HCT116 (cell line): ENCODE measurements around the gene DTNB. TPM values are rescaled to one million over a fixed set of nuclear protein-coding genes. Genes with fewer than 3 reads are reported as not detected.

Experiments used
- ATAC-seq: fragments of 200-7000 bp; cut with Tn5 transposase; 2 replicates; pipeline ENCODE4 v1.9.1; 2020; ENCODE audit warnings: mild to moderate bottlenecking, moderate library complexity
- BruUV-seq: library from RNA; stranded (reverse); fragments of 400-500 nt; replicated peaks from 2 replicates; lab custom pipeline; 2021; lab: Mats Ljungman, UMichigan
- CTCF ChIA-PET: fragments of 300-600 bp; sonication (Branson Sonifier 250); formaldehyde crosslinking; loops from one replicate; lab custom pipeline; 2021; ENCODE audit warnings: antibody characterized with exemption; lab: Charles Lee
- POLR2A ChIA-PET: fragments of 300-600, 350-600 bp; sonication (Branson Sonifier 250); formaldehyde crosslinking; loops from one replicate; lab custom pipeline; 2021; ENCODE audit warnings: antibody characterized with exemption; lab: Charles Lee
- RAD21 ChIA-PET, 2 experiments: fragments of 300-600 bp; sonication (Branson Sonifier 250); formaldehyde crosslinking; loops; one replicate each; lab custom pipeline; 2023; ENCODE audit warnings: low total read pairs in 2 of 2; ENCODE audit not compliant: uncharacterized antibody in 2 of 2, unreplicated experiment in 2 of 2, low non-redundant PET in 1 of 2; lab: Charles Lee
- DNase-seq: peaks from one replicate; pipeline ENCODE4 v3.0.0-alpha.2; 2010; ENCODE audit warnings: low read depth, low spot score
- H2AFZ ChIP-seq: fragments of 200-600 bp; shearing (Covaris generic), sonication (generic); 2 replicates; pipeline ENCODE4 v1.6.1; 2017; ENCODE audit warnings: low read depth, mixed run types, mixed read lengths, antibody characterized with exemption, low read length; ENCODE audit not compliant: poor library complexity, severe bottlenecking
- H3K27ac ChIP-seq: 2 replicates; pipeline ENCODE4 v1.5.1; 2012; ENCODE audit warnings: low read depth, low read length
- H3K27me3 ChIP-seq: fragments of 200-600 bp; sonication (generic); 2 replicates; pipeline ENCODE4 v1.6.1; 2016; ENCODE audit warnings: mixed run types, low read length, mixed read lengths; ENCODE audit not compliant: insufficient read depth
- H3K36me3 ChIP-seq, 2 experiments: fragments of 200-500 bp in 1 of 2; fragments of 200-600 bp in 1 of 2; sonication (Bioruptor generic) in 1 of 2; sonication (generic) in 1 of 2; 2 replicates each; pipeline versions ENCODE4 v1.5.1 to v1.6.1; 2014 to 2016; ENCODE audit warnings: low read length in 2 of 2, inconsistent platforms in 1 of 2, mixed read lengths in 1 of 2, mixed run types in 1 of 2; ENCODE audit not compliant: insufficient read depth in 2 of 2, control insufficient read depth in 1 of 2
- H3K4me1 ChIP-seq, 2 experiments: fragments of 200-600 bp in 1 of 2; sonication (generic) in 1 of 2; 2 replicates each; pipeline versions ENCODE4 v1.5.1 to v1.6.1; 2012 to 2017; ENCODE audit warnings: low read length in 2 of 2, inconsistent platforms in 1 of 2, mild to moderate bottlenecking in 1 of 2, mixed read lengths in 1 of 2, mixed run types in 1 of 2, moderate library complexity in 1 of 2; ENCODE audit not compliant: insufficient read depth in 2 of 2, control insufficient read depth in 1 of 2
- H3K4me2 ChIP-seq: fragments of 200-600 bp; sonication (generic); 2 replicates; pipeline ENCODE4 v1.6.1; 2017; ENCODE audit warnings: mixed run types, low read length, mixed read lengths
- H3K4me3 ChIP-seq, 2 experiments: fragments of 200-600 bp in 1 of 2; sonication (generic) in 1 of 2; replicated peaks in 1 of 2; 2 replicates each; pipeline ENCODE4 v1.5.1; 2011 to 2016; ENCODE audit warnings: low read length in 2 of 2, control low read depth in 1 of 2, low read depth in 1 of 2, mild to moderate bottlenecking in 1 of 2, mixed read lengths in 1 of 2, mixed run types in 1 of 2
- H3K79me2 ChIP-seq: fragments of 200-600 bp; sonication (generic); 2 replicates; pipeline ENCODE4 v1.6.1; 2017; ENCODE audit warnings: mild to moderate bottlenecking, mixed run types, low read length, moderate library complexity, mixed read lengths; ENCODE audit not compliant: insufficient read depth
- H3K9ac ChIP-seq: fragments of 200-600 bp; sonication (generic); 2 replicates; pipeline ENCODE4 v1.6.1; 2016; ENCODE audit warnings: low read length, mixed read lengths
- H3K9me2 ChIP-seq: fragments of 200-600 bp; sonication (generic), shearing (Covaris generic); 2 replicates; pipeline ENCODE4 v1.6.1; 2017; ENCODE audit warnings: mixed run types, mild to moderate bottlenecking, moderate library complexity; ENCODE audit not compliant: insufficient read depth
- H3K9me3 ChIP-seq, 2 experiments: fragments of 200-500 bp in 1 of 2; fragments of 200-600 bp in 1 of 2; sonication (Bioruptor generic) in 1 of 2; sonication (generic) in 1 of 2; 2 replicates each; pipeline ENCODE4 v1.6.1; 2014 to 2017; ENCODE audit warnings: low read length in 2 of 2, mixed read lengths in 2 of 2, inconsistent platforms in 1 of 2, low read depth in 1 of 2, mild to moderate bottlenecking in 1 of 2, mixed run types in 1 of 2, moderate library complexity in 1 of 2; ENCODE audit not compliant: control insufficient read depth in 1 of 2, insufficient read depth in 1 of 2
- H4K20me1 ChIP-seq: fragments of 200-600 bp; sonication (generic), shearing (Covaris generic); 2 replicates; pipeline ENCODE4 v1.6.1; 2017; ENCODE audit warnings: mixed run types, mild to moderate bottlenecking, moderate library complexity; ENCODE audit not compliant: insufficient read depth
- EGR1 ChIP-seq: IDR thresholded peaks from 2 replicates; pipeline ENCODE4 v1.6.1; 2012; ENCODE audit warnings: low read depth
- FOSL1 ChIP-seq: IDR thresholded peaks from 2 replicates; pipeline ENCODE4 v1.6.1; 2012; ENCODE audit warnings: low read depth
- JUND ChIP-seq: IDR thresholded peaks from 2 replicates; pipeline ENCODE4 v1.6.1; 2012
- POLR2A ChIP-seq: IDR thresholded peaks from 2 replicates; pipeline ENCODE4 v1.7.0; 2011; ENCODE audit warnings: borderline replicate concordance; ENCODE audit not compliant: insufficient read depth, insufficient read length; ENCODE audit errors: extremely low read depth
- POLR2AphosphoS5 ChIP-seq: IDR thresholded peaks from 2 replicates; pipeline ENCODE4 v1.6.1; 2011; ENCODE audit warnings: mild to moderate bottlenecking, low read depth, low read length, moderate library complexity
- ZFX ChIP-seq: fragments of 450-650 bp; IDR thresholded peaks from 2 replicates; pipeline ENCODE4 v1.6.1; 2017
- intact Hi-C: fragments of 100-400 bp; cut with micrococcal nuclease; formaldehyde crosslinking; loops from 2 replicates; pipeline ENCODE4 v1.10.0; 2022
- total RNA-seq: library from RNA; stranded (reverse); gene quantifications from one replicate; pipeline ENCODE4 v1.2.1, GENCODE V29; 2021; ENCODE audit not compliant: unreplicated experiment
- TF ChIP-seq, protein P1 (sequence below): IDR thresholded peaks from 2 replicates; pipeline ENCODE4 v1.6.1; 2012
- TF ChIP-seq, protein P2 (sequence below), 3 experiments: fragments of 200-600 bp in 1 of 3; sonication (generic) in 1 of 3; IDR thresholded peaks in 2 of 3; conservative IDR thresholded peaks in 1 of 3; 2 replicates each; pipeline ENCODE4 v1.5.1; 2012 to 2017; ENCODE audit warnings: low read depth in 2 of 3, low read length in 2 of 3, antibody characterized with exemption in 1 of 3, borderline replicate concordance in 1 of 3, control low read depth in 1 of 3, mild to moderate bottlenecking in 1 of 3, mixed read lengths in 1 of 3, mixed run types in 1 of 3, moderate library complexity in 1 of 3; ENCODE audit not compliant: insufficient read depth in 1 of 3

The DTNB gene
- total RNA-seq, 1 experiment from 2014 or later: 30.2 TPM

DNA sequence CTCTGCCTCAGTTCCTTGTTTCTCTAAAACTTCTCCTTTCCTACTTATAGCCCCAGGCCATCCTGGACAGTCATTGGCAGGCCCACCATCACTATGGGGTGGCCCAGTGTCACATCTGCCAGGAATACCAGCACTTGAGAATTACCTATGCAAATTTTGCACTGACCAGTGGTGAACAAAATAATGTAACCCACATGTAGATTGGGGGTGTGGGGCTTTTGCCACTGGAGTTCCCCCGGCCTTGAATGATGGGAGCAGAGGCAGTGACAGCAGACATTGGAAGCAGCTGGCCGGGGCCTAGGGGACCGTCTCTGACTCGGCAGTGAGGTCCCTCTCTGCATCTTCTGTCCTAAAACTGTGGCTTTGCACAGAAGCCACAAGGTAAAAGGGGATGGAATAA lies 306.7 kb downstream of the DTNB start:
- no peak overlapping the region for H3K4me2 ChIP-seq
- ATAC-seq: no peak
- POLR2A ChIA-PET: no interaction called here
- no TSS peak for BruUV-seq
- CTCF ChIA-PET: no interaction called here
- no peaks in the 10 kb centered on the region for H3K9me2 ChIP-seq
- no peaks in the 10 kb centered on the region for H3K9me3 ChIP-seq
- H4K20me1 ChIP-seq: no peaks in the 10 kb centered on the region
- H3K27ac ChIP-seq: no peak overlapping the region
- TF ChIP-seq POLR2AphosphoS5 (no peak), FOSL1 (no peak), ZFX (no peak), POLR2A (no peak), EGR1 (no peak), JUND (no peak)
- TF ChIP-seq, protein P1, sequence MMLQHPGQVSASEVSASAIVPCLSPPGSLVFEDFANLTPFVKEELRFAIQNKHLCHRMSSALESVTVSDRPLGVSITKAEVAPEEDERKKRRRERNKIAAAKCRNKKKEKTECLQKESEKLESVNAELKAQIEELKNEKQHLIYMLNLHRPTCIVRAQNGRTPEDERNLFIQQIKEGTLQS: no peak
- TF ChIP-seq, protein P2, sequence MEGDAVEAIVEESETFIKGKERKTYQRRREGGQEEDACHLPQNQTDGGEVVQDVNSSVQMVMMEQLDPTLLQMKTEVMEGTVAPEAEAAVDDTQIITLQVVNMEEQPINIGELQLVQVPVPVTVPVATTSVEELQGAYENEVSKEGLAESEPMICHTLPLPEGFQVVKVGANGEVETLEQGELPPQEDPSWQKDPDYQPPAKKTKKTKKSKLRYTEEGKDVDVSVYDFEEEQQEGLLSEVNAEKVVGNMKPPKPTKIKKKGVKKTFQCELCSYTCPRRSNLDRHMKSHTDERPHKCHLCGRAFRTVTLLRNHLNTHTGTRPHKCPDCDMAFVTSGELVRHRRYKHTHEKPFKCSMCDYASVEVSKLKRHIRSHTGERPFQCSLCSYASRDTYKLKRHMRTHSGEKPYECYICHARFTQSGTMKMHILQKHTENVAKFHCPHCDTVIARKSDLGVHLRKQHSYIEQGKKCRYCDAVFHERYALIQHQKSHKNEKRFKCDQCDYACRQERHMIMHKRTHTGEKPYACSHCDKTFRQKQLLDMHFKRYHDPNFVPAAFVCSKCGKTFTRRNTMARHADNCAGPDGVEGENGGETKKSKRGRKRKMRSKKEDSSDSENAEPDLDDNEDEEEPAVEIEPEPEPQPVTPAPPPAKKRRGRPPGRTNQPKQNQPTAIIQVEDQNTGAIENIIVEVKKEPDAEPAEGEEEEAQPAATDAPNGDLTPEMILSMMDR (IDR thresholded peaks at IDR 0.05 in 2 of 3, conservative IDR thresholded peaks at IDR 0.05 in 1 of 3; ENCODE audit: borderline replicate concordance in 1 of 3, insufficient read depth in 1 of 3, low read depth in 2 of 3, low read length in 2 of 3): no peak
- H3K79me2 ChIP-seq: no peaks in the 10 kb centered on the region
- no peaks in the 10 kb centered on the region for H3K36me3 ChIP-seq
- peaks cover 0 to 10% of the 10 kb centered on the region in 2 experiments; a peak in 2 of 4 replicates for H3K4me1 ChIP-seq
- H2AFZ ChIP-seq: no peak overlapping the region
- no peaks in the 10 kb centered on the region for H3K27me3 ChIP-seq
- DNase-seq: no peak
- intact Hi-C loops: no loop called here
- no peak overlapping the region for H3K4me3 ChIP-seq
- RAD21 ChIA-PET: interaction anchor here in 1 of 2 experiments (0.7 kb wide), 1 partner anchor 36 kb away, joined by 4 read pairs; no protein-coding TSS in a partner anchor
- no peak overlapping the region for H3K9ac ChIP-seq

DNA sequence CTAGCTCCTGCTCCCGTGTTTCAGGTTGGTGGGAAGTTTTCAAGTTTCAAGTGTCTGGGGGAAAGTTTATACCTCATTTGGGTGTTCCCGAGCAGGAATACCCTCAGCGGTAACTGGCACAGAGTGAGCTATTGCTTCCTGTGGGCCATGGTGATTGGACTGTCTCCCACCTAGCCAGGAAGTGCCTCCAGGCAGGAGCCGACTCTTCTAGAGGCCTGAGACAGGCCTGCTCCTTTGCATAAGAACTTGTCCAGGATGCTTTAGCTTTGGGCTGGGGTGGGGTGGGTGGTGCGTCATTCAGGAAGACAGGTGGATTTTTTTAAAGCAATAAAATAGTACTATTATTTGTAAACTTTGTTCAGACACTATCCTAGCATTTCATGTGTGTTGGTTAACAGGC lies 308.1 kb downstream of the DTNB start:
- ChIA-PET RAD21 (no interaction called here), POLR2A (no interaction called here), CTCF (no interaction called here)
- no peaks in the 10 kb centered on the region for H3K9me3 ChIP-seq
- DNase-seq (no peak), ATAC-seq (no peak)
- peaks cover 0 to 14% of the 10 kb centered on the region in 2 experiments; a peak in 2 of 4 replicates for H3K4me1 ChIP-seq
- H3K9ac ChIP-seq: no peak overlapping the region
- H3K79me2 ChIP-seq: no peaks in the 10 kb centered on the region
- H3K9me2 ChIP-seq: no peaks in the 10 kb centered on the region
- H3K4me2 ChIP-seq: no peak overlapping the region
- H3K27me3 ChIP-seq: no peaks in the 10 kb centered on the region
- H4K20me1 ChIP-seq: no peaks in the 10 kb centered on the region
- H2AFZ ChIP-seq: no peak overlapping the region
- H3K4me3 ChIP-seq: no peak overlapping the region
- BruUV-seq: no TSS peak
- intact Hi-C loops: no loop called here
- no peaks in the 10 kb centered on the region for H3K36me3 ChIP-seq
- H3K27ac ChIP-seq: no peak overlapping the region
- no peak for TF ChIP-seq JUND
